M059J (cell line): ENCODE results near the gene CMTM4. TPM values are rescaled to one million over a fixed set of nuclear protein-coding genes. Genes with fewer than 3 reads are reported as not detected.
A peak's percentile ranks its signal among the peaks of the same experiment; 100 is the strongest.
"Not testable (repeated sequence)": the region's sequence is repeated elsewhere in the genome, so short reads cannot be mapped to it uniquely, and the experiment has no call there.

Source experiments
- DNase-seq: peaks from one replicate; pipeline ENCODE4 v3.0.0-alpha.2; 2012; ENCODE audit warnings: low read depth
- total RNA-seq: library from RNA; depleted of rRNA; stranded (reverse); fragments of >200 nt; shearing (Covaris generic); gene quantifications from 2 replicates; pipeline ENCODE4 v1.2.3, GENCODE V29; 2014

The CMTM4 gene
- total RNA-seq, 1 experiment from 2014 or later, result 18.4 TPM

DNA sequence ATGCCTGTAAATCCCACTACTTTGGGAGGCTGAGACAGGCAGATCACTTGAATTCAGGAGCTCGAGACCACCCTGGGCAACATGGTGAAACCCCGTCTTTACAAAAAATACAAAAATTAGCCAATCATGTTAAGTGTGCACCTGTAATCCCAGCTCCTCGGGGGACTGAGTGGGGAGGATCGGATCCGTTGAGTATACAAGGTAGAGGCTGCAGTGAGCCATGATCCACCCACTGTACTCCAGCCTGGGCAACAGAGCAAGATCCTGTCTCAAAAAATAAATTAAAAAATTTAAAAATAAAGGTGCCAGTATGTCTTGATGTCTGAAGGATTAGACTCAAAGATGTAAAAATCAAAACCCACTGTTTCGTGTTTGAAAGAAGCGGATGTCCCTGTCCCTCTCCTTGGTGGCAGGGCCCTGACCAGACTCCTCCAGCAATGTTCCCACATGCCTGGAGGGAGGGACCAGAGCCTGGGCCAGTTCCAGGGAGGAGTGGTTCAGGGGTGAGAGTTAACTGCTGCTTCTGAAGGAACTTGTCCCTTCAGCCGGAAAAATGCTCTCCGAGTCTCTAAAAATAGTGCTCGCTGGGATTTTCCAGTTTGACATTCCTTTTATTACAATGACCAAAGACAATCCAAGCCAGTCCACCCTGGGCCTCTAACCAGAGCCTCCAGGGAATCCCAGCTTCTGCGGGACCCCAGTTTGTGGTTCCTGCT is 9.4 kb upstream of the CMTM4 start:
- DNase-seq, result peak; percentile 78

DNA sequence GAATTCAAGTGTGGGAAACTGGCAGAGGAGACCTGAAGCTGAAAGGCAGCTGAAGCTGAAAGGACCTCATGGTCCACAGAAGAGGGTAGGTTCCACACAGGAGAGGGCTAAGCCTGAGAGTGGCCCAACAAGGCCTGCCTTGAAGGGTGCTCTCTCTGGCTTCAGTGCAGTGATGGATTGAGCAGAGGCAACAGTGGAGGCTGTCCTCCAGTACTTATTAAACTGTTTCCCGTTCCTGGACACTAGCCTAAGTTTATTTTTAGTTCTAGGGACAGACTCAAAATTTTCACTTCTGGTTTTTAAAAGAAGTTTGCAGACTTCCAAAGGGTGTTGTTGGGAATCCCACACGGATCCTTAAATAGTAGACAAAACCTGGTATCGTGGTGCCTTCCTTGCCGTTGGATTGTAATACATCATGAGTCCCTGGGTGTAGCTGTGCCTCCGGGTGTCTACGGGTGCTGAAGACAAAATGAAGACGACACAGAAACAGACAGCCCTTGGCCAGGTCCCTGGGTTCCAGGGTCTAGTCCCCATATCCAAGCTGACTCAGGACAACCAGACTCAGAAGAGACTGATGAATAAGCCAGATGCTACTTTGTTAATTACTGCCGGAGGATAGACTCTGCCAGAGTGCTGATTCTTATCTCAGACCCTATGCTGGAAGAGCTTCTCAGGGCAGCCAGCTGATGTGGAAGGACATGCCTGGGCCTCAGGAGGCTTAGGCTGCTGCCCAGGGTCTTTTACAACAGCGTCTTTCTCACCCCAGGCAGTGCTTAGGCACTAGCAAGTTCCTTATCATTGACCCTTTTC is 7.1 kb upstream of the CMTM4 start:
- peak; percentile 71 for DNase-seq

DNA sequence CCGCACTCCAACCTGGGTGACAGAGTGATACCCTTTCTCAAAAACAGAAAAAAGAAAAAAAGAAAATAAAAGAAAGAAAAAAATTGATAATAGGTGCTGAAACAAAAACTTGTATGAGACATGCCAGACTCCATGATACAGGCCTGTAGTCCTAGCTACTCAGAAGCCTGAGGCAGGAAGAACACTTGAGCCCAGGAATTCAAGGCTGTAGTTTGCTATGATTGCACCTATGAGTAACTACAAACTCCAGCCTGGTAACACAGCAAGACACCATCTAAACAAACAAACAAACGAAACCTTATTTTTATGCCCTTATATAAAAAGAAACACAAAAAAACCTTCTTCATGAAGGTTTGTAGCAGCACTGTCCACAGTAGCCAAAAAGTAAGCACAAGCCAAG is 5.0 kb upstream of the CMTM4 start:
- peak; percentile 44 for DNase-seq

DNA sequence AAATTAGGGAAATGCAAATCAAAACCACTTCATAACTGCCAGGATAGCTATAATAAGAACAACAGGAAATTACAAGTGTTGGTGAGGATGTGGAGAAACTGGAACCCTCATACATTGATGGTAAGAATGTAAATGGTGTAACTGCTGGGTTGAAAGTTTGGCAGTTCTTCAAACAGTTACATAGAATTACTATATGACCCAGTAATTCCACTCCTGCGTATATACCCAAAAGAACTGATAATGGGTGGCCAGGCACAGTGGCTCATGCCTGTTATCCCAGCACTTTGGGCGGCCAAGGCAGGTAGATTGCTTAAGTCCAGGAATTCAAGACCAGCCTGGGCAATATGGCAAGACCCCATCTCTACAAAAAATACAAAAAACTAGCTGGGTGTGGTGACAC is 4.5 kb upstream of the CMTM4 start:
- DNase-seq, result no peak

DNA sequence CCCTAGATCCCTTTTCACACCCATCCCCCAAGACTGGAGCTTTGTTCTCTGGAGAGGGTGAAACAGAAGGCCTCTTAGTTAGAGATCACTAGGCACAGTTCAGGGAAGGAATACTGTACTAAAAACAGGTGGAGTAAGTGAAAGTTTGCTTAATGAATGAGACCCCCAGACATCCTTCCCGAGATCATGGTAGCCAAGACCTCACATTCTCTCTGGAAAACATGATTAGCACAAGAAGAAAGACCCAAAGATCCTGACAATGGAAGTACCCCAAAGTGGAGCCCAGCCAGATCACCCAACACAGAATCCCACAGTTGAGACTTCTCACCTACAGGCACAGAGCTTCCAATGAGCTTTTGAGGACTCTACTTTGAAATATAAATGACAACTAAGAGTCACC is 3.4 kb upstream of the CMTM4 start:
- DNase-seq, result no peak

DNA sequence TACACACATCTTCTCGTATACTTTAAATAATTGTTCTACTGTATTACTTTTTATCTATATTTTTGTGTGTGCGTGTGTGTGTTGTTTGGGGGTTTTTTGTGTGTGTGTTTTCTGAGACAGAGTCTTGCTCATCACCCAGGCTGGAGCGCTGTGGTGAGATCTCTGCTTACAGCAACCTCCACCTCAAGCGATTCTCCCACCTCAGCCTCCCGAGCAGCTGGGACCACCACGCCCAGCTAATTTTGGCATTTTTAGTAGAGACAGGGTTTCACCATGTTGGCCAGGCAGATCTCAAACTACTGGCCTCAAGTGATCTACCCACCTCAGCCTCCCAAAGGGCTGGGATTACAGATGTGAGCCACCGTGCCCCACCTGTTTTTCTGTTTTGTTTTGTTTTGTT is 1.5 kb upstream of the CMTM4 start:
- no peak for DNase-seq

DNA sequence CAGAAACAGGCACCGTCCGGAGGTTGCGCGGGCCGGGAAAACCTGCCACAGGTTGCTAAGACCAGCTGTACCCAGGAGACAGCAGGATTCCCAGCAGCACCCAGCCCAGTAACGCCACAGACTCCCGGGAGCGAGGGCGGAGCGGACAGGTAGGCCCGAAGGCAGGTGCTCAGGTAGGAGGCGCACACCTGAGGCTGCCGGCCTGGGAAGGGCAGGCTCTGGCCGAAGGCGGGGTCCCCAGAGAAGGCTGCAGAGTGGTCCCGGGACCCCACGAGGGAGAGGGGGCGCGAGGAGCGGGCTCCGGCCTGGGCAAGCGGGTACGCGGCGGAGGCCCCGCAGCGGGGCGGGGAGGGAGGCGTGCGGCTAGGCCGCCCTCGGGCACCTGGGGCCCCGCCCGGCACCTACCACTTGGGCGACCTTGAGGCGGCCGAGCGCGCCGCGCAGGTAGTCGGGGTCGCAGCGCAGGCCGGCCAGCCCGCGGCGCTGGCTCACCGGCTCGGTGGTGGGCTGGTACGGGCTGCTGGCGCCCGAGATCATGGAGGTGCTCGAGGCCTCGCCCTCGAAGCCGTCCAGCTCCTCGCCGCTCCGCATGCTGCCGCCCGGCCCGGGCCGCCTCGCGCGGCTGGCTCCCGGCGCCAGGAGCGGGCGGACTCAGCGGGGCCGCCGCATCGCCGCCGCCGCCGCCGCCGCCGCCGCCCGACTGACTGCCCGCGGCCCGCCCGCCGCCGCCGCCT is 441 bp downstream of the CMTM4 start:
- peak; percentile 34 for DNase-seq

DNA sequence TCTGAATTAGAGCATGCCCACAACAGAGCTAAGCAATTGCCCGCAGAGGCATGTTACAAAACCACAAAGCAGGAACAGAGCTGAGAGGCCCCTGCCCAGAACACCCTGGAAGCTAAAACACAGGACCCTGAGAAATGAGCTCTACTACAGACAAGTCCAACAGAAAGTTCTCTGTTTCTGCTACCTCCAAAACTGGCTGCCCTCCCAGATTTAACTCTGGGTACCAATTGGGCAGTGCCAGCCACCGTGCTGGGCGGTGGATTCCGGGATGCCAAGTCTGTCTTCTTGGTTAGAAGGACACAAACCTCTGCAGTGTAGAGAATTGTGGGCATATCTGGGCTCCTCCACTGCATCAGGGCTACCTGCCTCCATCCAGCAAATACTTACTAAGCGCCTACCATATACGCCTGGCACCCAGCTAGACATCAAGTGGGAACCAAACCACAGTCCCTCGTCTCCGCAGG is 1.0 kb downstream of the CMTM4 start:
- DNase-seq, result no peak

DNA sequence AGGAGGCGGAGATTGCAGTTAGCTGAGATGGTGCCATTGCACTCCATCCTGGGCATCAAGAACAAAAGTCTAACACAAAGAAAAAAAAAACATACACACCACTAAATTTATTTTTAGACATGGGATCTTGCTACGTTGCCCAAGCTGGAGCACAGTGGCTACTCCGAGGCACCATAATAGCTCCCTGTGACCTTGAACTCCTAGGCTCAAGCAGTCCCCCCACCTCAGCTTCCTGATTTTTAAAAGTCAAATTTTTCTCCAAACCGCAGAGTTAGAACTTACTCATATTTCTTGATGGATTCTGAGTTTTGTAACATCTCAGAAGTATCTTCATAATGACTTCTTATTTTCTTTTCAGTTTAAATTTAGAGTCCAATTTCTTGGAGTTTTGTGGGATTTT is 3.4 kb downstream of the CMTM4 start:
- DNase-seq, result no peak

DNA sequence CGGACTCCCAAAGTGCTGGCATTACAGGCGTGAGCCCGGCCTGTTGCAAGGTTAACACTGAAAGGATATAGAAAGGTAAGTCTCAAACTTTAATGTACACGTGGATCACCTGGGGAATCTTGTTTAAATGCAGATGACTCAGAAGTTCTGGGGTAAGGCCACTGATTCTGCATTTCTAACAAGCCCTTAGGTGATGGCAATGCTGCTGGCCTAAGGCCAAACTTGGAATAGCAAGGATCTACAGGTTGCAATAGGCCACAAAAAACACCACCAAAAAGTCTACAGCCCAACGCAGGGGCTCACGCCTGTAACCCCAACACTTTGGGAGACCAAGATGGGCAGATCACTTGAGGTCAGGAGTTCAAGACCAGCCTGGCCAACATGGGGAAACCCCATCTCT is 4.2 kb downstream of the CMTM4 start:
- DNase-seq, result peak; percentile 58

DNA sequence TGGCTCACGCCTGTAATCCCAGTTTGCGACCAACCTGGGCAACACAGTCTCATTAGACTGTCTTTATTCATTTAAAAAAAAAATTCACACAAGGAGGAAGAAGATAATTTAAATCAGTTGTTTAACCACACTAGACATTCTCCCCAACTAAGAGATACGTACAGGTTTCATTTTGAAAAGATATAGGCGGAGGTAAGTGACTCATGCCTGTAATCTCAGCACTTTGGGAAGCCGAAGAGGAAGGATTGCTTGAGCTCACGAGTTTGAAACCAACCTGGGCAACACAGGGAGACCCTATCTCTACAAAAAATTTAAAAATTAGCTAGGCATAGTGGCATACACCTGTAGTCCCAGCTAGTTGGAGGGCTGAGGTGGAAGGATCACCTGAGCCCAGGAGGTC is 5.3 kb downstream of the CMTM4 start:
- DNase-seq, result no peak

DNA sequence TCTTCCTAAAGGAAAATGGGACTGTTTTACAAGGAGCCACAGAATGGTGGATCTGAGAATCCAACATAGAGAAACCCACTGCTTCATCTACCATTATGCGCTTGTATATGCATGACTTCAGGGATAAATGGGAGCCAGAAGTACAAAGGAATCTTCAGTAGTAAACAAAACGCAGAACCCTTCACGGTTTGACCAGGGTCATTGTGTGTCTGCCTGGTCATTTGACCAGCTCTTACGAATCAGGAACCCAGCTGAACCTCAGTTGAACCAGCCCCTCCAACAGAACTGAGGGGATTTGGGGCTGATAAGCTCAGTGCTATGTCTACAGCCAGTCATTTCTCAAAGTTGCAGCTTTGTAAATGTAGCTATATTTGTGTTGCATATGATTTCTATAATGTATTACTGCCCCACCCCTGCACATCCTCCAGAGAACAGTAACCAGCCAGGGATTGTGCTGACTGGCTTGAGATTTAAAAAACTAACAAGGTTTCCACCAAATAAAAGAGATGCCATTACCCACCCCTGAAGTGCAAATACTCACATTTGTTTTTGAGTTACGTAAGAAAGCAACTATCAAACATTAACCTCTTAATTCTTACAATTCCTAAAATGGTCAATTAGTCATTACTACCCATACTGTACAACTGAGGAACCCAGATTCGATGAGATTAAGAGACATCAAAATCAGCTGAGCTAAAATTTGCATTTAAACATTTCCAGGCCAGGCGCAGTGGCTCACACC is 6.3 kb downstream of the CMTM4 start:
- DNase-seq, result no peak

DNA sequence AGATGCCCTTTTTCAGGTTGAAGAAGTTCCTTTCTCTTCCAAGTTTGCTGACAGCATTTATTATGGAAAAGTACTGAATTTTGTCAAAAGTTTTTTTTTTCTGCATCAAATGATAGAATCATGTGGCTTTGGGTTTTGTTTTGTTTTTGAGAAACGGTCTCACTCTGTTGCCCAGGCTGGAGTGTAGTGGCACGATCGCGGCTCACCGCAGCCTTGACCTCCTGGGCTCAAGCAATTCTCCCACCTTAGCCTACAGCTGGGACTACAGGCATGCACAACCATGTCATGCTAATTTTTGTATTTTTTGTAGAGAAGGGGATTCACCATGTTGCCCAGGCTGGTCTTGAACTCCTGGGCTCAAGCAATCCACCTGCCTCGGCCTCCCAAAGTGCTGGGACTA is 7.3 kb downstream of the CMTM4 start:
- no peak for DNase-seq

DNA sequence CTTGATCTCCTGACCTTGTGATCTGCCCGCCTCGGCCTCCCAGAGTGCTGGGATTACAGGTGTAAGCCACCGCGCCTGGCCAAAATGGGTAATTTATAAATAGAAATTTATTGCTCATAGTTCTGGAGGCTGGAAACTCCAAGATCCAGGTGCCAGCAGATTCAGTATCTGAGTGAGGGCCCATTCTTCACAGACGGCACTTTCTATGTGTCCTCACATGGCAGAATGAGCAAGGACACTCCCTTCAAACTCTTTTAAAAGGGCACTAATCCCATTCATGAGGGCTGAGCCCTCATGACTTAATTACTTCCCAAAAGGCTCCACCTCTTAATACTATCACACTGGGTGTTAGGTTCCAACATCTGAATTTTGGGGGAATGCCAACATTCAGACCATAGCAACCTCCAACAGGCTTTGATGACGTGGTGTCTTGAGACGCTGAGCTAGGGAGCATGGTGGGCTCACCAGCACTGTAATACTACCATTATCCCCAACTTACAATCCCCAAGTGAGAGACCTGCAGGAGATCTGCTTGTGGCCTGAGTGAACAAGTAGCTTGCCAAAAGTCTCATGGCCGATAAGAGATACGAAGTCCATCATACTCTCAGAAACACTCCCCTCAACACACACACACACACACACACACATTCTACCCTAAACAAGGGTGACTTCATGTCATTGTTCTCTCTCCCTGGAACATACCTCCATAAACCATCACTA is 8.5 kb downstream of the CMTM4 start:
- no peak for DNase-seq

DNA sequence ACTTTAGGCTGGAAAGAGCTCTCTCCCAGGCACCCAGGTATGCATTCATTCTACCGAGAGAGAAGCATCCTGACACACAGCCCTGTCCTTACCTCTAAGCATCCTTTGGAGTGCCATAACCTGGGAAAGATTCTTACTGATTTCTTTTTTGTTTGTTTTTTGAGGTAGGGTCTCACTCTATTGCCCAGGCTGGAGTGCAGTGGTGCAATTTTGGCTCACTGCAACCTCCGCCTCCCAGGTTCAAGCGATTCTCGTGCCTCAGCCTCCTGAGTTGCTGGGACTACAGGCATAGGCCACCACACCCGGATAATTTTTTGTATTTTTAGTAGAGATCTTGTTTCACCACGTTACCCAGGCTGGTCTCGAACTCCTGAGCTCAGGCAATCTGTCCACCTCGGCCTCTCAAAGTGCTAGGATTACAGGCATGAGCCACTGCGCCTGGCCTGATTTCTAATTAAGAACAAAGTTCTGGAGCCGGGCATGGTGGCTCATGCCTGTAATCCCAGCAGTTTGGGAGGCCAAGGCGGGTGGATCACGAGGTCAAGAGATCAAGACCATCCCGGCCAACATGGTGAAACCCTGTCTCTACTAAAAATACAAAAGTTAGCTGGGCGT is 10.9 kb downstream of the CMTM4 start:
- not testable (repeated sequence) for DNase-seq

DNA sequence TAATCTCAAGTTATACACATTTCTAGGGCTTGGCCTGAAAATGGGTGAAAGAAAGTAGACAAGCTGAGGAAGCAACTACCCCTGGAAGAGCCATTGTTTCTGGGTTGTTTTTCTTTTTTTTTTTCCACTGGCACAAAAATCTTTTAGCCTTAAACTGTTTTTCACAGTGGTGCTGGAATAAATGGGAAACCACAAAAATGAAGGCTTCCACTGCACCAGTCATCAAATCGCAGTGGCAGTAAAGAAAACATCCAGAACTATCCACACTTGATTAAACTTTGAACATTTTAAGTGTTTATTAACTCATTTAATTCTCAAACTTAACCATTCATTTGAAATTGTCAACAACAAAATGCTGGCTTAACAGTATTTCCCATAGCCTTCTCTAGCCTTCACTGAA is 14.3 kb downstream of the CMTM4 start:
- DNase-seq, result peak; percentile 50

DNA sequence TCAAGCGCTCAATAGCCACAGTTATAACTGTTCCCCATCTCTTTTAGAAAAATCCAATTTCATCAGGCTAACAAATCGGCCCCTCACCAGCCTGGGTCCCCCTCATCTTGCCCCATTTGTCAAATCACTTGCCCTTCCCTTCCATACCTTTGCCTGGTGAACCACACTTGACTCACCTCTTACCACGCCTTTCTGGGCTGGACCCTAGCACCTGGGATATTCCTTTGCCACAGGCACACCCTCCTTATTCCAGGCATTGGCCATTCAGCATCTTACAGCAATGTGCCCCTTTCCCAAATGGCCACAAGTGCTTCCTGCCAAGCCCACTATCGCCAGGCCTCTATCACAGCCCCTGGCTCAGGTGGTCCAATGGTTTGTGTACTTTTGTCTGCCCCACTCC is 14.9 kb downstream of the CMTM4 start:
- no peak for DNase-seq

DNA sequence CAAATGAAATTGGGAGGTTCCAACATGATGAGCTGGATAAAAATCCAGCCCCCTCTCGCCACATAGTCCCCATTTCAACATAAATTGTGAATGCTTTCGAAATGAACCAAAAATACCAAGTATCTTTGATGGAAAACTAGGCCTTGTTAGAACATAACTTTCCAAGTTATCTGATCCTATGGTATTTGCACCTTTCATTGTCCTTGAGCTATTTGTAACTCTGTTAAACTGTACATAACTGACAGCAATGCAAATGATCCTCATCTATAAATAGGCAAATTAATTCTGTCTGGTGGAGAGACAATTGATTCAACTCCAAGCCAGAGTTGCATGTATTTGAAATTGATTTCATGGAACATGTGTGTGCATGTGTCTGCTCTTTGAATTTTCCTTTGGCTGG is 18.2 kb downstream of the CMTM4 start:
- no peak for DNase-seq

DNA sequence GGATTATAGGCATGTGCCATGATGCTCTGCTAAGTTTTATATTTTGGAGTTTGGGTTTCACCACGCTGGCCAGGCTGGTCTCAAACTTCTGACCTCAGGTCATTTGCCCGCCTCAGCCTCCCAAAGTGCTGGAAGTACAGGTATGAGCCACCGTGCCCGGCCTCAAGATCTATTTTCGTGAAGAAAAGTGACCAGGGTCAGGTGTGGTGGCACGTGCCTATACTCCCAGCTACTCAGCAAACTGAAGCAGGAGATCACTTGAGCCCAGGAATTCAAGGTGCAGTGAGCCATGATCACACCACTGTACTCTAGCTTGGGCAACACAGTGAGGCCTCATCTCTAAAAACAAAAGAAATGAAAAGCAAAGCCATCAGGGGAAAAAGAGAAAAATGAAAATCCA is 18.7 kb downstream of the CMTM4 start:
- no peak for DNase-seq

DNA sequence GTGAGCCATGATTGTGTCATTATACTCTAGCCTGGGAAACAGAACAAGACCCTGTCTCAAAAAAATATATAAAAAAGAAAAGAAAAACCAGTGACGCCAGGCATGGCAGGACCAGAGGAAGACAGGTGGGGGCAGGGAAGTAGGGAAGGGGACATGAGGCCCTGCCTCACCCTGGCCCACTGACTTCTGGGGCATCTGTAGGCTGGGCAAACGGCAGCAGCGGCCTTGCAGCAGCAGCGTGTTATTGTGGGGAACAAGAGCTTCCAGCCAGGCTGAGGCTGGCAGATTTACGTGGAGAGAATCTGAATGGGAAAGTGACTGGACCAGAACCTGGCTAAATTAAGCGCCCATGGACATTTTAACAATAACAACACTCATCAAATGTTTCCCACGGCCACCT is 19.4 kb downstream of the CMTM4 start:
- no peak for DNase-seq

DNA sequence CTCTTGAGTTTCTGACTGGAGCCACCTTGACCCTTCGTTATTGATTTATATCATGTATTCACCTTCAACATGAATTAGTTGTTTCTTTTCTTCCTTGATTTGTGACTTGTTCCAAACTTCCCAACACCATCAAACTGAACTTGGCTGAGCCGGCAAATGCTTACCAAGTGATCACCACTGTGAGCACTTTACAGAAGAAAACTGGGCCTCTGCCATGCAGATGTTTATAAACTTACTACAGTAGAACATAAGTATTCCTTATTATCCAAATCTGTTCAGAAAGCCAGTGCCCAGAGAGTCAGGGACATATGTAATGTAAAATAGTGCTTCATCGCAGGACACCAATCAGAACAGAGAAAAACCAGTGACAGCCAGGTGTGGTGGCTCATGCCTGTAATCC is 19.9 kb downstream of the CMTM4 start:
- no peak for DNase-seq
